BJ (cell line): ENCODE measurements around the gene FNDC1. TPM values are rescaled to one million over a fixed set of nuclear protein-coding genes. Genes with fewer than 3 reads are reported as not detected.

Experiments
- CTCF ChIA-PET: fragments of 350-600 bp; formaldehyde crosslinking; extraction: SDS; loops from one replicate; lab custom pipeline; 2021; ENCODE audit warnings: antibody characterized with exemption, inconsistent platforms; lab: Yijun Ruan, JAX
- POLR2A ChIA-PET: fragments of 300-600 bp; sonication (Branson Sonifier 250); formaldehyde crosslinking; extraction: SDS; loops from one replicate; lab custom pipeline; 2021; ENCODE audit warnings: antibody characterized with exemption; lab: Charles Lee
- DNase-seq: peaks from one replicate; pipeline ENCODE4 v3.0.0-alpha.2; 2011; ENCODE audit warnings: low read depth
- H3K27me3 ChIP-seq: 2 replicates; pipeline ENCODE4 v1.6.0; 2011; ENCODE audit warnings: low read length; ENCODE audit not compliant: control insufficient read depth, insufficient read depth
- H3K36me3 ChIP-seq: 2 replicates; pipeline ENCODE4 v1.5.1; 2011; ENCODE audit warnings: low read length; ENCODE audit not compliant: control insufficient read depth, insufficient read depth
- H3K4me3 ChIP-seq: 2 replicates; pipeline ENCODE4 v1.5.1; 2011; ENCODE audit warnings: low read depth, mild to moderate bottlenecking, control low read depth, low read length
- polyA plus RNA-seq: library from polyadenylated mRNA; depleted of rRNA; stranded (reverse); fragments of >200 nt; gene quantifications from 2 replicates; pipeline ENCODE4 v1.2.3, GENCODE V29; 2011; rRNA removed
- TF ChIP-seq, protein P1 (sequence below): IDR thresholded peaks from 2 replicates; pipeline ENCODE4 v1.5.1; 2011; ENCODE audit warnings: low read depth, mild to moderate bottlenecking, control low read depth, inconsistent platforms, low read length, moderate library complexity; ENCODE audit not compliant: insufficient read depth

FNDC1 gene
- polyA plus RNA-seq, 1 experiment: 0.10 TPM

DNA sequence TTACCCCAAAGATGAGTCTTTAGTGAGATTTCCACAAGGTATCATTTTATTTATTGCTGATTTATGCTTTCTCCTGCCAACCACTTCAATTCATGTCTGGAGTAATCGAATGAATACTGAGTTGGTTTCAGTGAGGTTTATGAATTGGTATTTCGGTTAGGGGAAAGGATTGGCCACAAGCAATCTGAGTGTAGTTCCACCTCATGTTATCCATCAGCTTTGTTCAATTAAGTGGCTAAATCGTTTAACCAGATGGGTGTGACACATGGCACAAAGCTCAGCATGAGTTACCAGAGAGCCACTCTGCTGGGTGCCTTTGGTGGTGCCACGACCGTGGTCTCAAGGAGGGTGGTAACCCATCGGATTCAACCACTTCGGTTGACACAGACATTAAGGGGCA, 148.2 kb downstream of the FNDC1 start:
- H3K36me3 ChIP-seq: no peaks in the 10 kb centered on the region
- ChIA-PET CTCF (no interaction called here), POLR2A (no interaction called here)
- no peak overlapping the region for H3K4me3 ChIP-seq
- TF ChIP-seq, protein P1, sequence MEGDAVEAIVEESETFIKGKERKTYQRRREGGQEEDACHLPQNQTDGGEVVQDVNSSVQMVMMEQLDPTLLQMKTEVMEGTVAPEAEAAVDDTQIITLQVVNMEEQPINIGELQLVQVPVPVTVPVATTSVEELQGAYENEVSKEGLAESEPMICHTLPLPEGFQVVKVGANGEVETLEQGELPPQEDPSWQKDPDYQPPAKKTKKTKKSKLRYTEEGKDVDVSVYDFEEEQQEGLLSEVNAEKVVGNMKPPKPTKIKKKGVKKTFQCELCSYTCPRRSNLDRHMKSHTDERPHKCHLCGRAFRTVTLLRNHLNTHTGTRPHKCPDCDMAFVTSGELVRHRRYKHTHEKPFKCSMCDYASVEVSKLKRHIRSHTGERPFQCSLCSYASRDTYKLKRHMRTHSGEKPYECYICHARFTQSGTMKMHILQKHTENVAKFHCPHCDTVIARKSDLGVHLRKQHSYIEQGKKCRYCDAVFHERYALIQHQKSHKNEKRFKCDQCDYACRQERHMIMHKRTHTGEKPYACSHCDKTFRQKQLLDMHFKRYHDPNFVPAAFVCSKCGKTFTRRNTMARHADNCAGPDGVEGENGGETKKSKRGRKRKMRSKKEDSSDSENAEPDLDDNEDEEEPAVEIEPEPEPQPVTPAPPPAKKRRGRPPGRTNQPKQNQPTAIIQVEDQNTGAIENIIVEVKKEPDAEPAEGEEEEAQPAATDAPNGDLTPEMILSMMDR: no peak
- no peak for DNase-seq
- H3K27me3 ChIP-seq: no peaks in the 10 kb centered on the region

DNA sequence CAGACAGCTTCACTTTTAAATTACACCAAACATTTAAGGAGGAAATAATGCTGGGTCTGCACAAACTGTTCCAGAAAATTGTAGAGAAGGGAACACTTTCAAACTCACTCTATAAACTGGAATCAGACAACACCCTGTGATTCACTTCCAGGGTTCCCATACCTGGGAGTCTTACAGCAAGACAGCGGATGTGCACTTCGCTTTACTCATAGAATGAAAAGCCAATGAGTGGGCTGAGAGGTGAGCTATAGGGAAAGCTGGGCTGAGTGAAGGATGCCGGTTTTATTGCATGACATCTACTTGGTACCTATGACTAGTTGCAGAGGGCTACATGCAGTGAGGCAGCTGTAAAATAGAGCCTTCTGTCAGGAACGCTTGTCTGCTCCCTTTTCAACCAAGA, 152.1 kb downstream of the FNDC1 start:
- H3K27me3 ChIP-seq: no peaks in the 10 kb centered on the region
- ChIA-PET POLR2A (no interaction called here), CTCF (interaction anchor here (0.7 to 1.3 kb wide), 2 partner anchors 9 to 69 kb away, joined by 3 to 4 read pairs; no protein-coding TSS in a partner anchor)
- H3K4me3 ChIP-seq: no peak overlapping the region
- TF ChIP-seq, protein P1: no peak
- no peak for DNase-seq
- no peaks in the 10 kb centered on the region for H3K36me3 ChIP-seq

Other genes with a start within 250 kb of the FNDC1 start
- gene RSPH3, start 169.2 kb upstream of the FNDC1 start, polyA plus RNA-seq: 2.3 and 2.7 TPM in 2 replicates
- not detected in 2 replicates for gene TAGAP, start 124.4 kb upstream of the FNDC1 start, polyA plus RNA-seq